Transverse colon (tissue), 4 donors: ENCODE results near the gene ABTB2. TPM values are rescaled to one million over a fixed set of nuclear protein-coding genes. Genes with fewer than 3 reads are reported as not detected.

ENCODE experiments used
- DNase-seq: peaks from one replicate; pipeline ENCODE4 v3.0.0-alpha.2; 2019
- H3K27ac ChIP-seq, 4 donors: fragments of 200-600 bp; sonication (generic); 2 replicates each; pipeline ENCODE4 v1.5.1; 2016 to 2018; ENCODE audit warnings: inconsistent platforms in 4 of 4
- H3K27me3 ChIP-seq: fragments of 200-600 bp; sonication (generic); 2 replicates; pipeline ENCODE4 v1.5.1; 2017; ENCODE audit warnings: inconsistent platforms
- H3K36me3 ChIP-seq, 4 donors: fragments of 200-600 bp; sonication (generic); 2 replicates each; pipeline ENCODE4 v1.5.1; 2017 to 2019; ENCODE audit warnings: inconsistent platforms in 4 of 4
- H3K4me1 ChIP-seq, 4 donors: fragments of 200-600 bp; sonication (generic); 2 replicates each; pipeline ENCODE4 v1.5.1; 2017 to 2020; ENCODE audit warnings: inconsistent platforms in 4 of 4
- H3K4me3 ChIP-seq, 4 donors: fragments of 200-600 bp; sonication (generic); 1 replicate in 1 of 4; 2 replicates in 3 of 4; pipeline versions ENCODE4 v1.5.1 to v1.6.1; 2017 to 2019; ENCODE audit warnings: inconsistent platforms in 4 of 4
- H3K9me3 ChIP-seq, 2 donors: fragments of 200-600 bp; sonication (generic); 2 replicates each; pipeline ENCODE4 v1.5.1; 2017 to 2019; ENCODE audit warnings: inconsistent platforms in 2 of 2
- CTCF ChIP-seq, 5 experiments: fragments of 200-600 bp in 3 of 5; fragments of 450-650 bp in 2 of 5; sonication (generic) in 3 of 5; IDR thresholded peaks; 1 replicate in 2 of 5; 2 replicates in 3 of 5; pipeline ENCODE4 v1.5.1; 2016 to 2017; ENCODE audit warnings: antibody characterized with exemption in 5 of 5, inconsistent platforms in 3 of 5, mild to moderate bottlenecking in 2 of 5, moderate library complexity in 1 of 5
- EP300 ChIP-seq: sonication (generic); formaldehyde crosslinking; IDR thresholded peaks from one replicate; pipeline ENCODE4 v1.6.1; 2017; ENCODE audit warnings: antibody characterized with exemption, low read depth
- POLR2A ChIP-seq: fragments of 450-650 bp; IDR thresholded peaks from one replicate; pipeline ENCODE4 v1.6.1; 2016; ENCODE audit warnings: antibody characterized with exemption, mild to moderate bottlenecking, moderate library complexity
- POLR2AphosphoS5 ChIP-seq, 3 donors: sonication (generic); formaldehyde crosslinking; IDR thresholded peaks; one replicate each; pipeline ENCODE4 v1.6.1; 2016; ENCODE audit warnings: antibody characterized with exemption in 3 of 3
- WGBS, 2 donors: methylation state at CpG; one replicate each; pipeline ENCODE4 v1.1.5; 2018; ENCODE audit warnings: low coverage in 1 of 2; 5-methylcytosine and 5-hydroxymethylcytosine counted together
- in situ Hi-C, 4 donors: fragments of 200-750 bp; cut with MboI; loops; one replicate each; pipeline versions ENCODE4 v1.15.0 to v1.15.1; 2017; ENCODE audit warnings: low sequenced_read_pairs in 3 of 4, low pct_ligation_motif_present in 1 of 4, low pct_unique_long_range_greater_than_20kb in 1 of 4
- intact Hi-C: fragments of 100-400 bp; cut with DNase I; formaldehyde crosslinking; loops from one replicate; pipeline ENCODE4 v1.15.1; 2023; ENCODE audit warnings: low total_unique reads
- total RNA-seq, 4 donors: library from RNA; depleted of rRNA; stranded (reverse); fragments of >200 nt; gene quantifications; one replicate each; pipeline ENCODE4 v1.1.0, GENCODE V29; 2016

The ABTB2 gene
- total RNA-seq, 4 donors from 2014 or later, result 0.60 to 41.9 (median 20.7) TPM

- no peak overlapping the region for H3K27ac ChIP-seq
- TF ChIP-seq CTCF (IDR thresholded peaks at IDR 0.05) (no peak), POLR2AphosphoS5 (IDR thresholded peaks at IDR 0.05) (no peak), POLR2A (no peak), EP300 (no peak)
- DNase-seq, result no peak
- H3K9me3 ChIP-seq, result no peaks in the 10 kb centered on the region
- no peak overlapping the region for H3K4me3 ChIP-seq
- in situ Hi-C loops, result no loop called here
- intact Hi-C loops, result no loop called here
- H3K27me3 ChIP-seq, result no peaks in the 10 kb centered on the region
- H3K4me1 ChIP-seq, result peaks cover 4 to 37% (median 27%) of the 10 kb centered on the region in 4 donors
- 95 to 100% methylated on average over 3 to 6 of the region's 6 CpGs for WGBS, 2 donors
- no peaks in the 10 kb centered on the region for H3K36me3 ChIP-seq
Observed at GRCh38 chr11:34343686-34344085, 14.1 kb downstream of the ABTB2 start.

GRCh38 chr11:34343153-34343552, 14.7 kb downstream of the ABTB2 start:
- H3K4me3 ChIP-seq, result no peak overlapping the region
- no peaks in the 10 kb centered on the region for H3K27me3 ChIP-seq
- no peak overlapping the region for H3K27ac ChIP-seq
- intact Hi-C loops, result no loop called here
- no peaks in the 10 kb centered on the region for H3K9me3 ChIP-seq
- WGBS, 2 donors, result 100% methylated on average over 3 of the region's 3 CpGs; no CpG with 5 or more reads in 1 of the 2 donors
- peaks cover 4 to 37% (median 25%) of the 10 kb centered on the region in 4 donors for H3K4me1 ChIP-seq
- TF ChIP-seq POLR2A (no peak), CTCF (IDR thresholded peaks at IDR 0.05) (no peak), EP300 (no peak), POLR2AphosphoS5 (IDR thresholded peaks at IDR 0.05) (no peak)
- DNase-seq, result no peak
- no peaks in the 10 kb centered on the region for H3K36me3 ChIP-seq
- in situ Hi-C loops, result no loop called here

- Histone ChIP-seq H3K9me3 (no peaks in the 10 kb centered on the region), H3K27me3 (no peaks in the 10 kb centered on the region), H3K36me3 (no peaks in the 10 kb centered on the region), H3K27ac (peak overlapping the region in 3 of 4 donors; percentile 16 to 59 (median 31)), H3K4me3 (no peak overlapping the region), H3K4me1 (peaks cover 4 to 35% (median 25%) of the 10 kb centered on the region in 4 donors)
- 39 to 49% methylated on average over 6 of the region's 6 CpGs for WGBS, 2 donors
- TF ChIP-seq POLR2A, result no peak
- no peak for TF ChIP-seq EP300
- TF ChIP-seq CTCF (IDR thresholded peaks at IDR 0.05), result no peak
- no peak for TF ChIP-seq POLR2AphosphoS5 (IDR thresholded peaks at IDR 0.05)
- intact Hi-C loops, result no loop called here
- in situ Hi-C loops, result no loop called here
- peak; percentile 60 for DNase-seq
Observed at GRCh38 chr11:34341931-34342533, 15.8 kb downstream of the ABTB2 start.

GRCh38 chr11:34341096-34341495, 16.7 kb downstream of the ABTB2 start:
- no peak overlapping the region for H3K4me3 ChIP-seq
- peak overlapping the region in 1 of 4 donors; percentile 59 for H3K27ac ChIP-seq
- intact Hi-C loops (no loop called here), in situ Hi-C loops (no loop called here)
- no peak for DNase-seq
- TF ChIP-seq POLR2A, result no peak
- H3K9me3 ChIP-seq, result no peaks in the 10 kb centered on the region
- no peaks in the 10 kb centered on the region for H3K27me3 ChIP-seq
- no peaks in the 10 kb centered on the region for H3K36me3 ChIP-seq
- peaks cover 4 to 27% (median 20%) of the 10 kb centered on the region in 4 donors for H3K4me1 ChIP-seq
- 94 to 97% methylated on average over 3 of the region's 3 CpGs for WGBS, 2 donors

GRCh38 chr11:34340653-34341052, 17.2 kb downstream of the ABTB2 start:
- no peaks in the 10 kb centered on the region for H3K27me3 ChIP-seq
- in situ Hi-C loops (no loop called here), intact Hi-C loops (no loop called here)
- no peak for DNase-seq
- no peaks in the 10 kb centered on the region for H3K36me3 ChIP-seq
- 91% methylated on average over 1 of the region's 1 CpG; no CpG with 5 or more reads in 1 of the 2 donors for WGBS, 2 donors
- no peaks in the 10 kb centered on the region for H3K9me3 ChIP-seq
- TF ChIP-seq POLR2AphosphoS5 (IDR thresholded peaks at IDR 0.05) (no peak), POLR2A (no peak)
- no peak overlapping the region for H3K27ac ChIP-seq
- H3K4me3 ChIP-seq, result no peak overlapping the region
- H3K4me1 ChIP-seq, result peaks cover 4 to 22% (median 16%) of the 10 kb centered on the region in 4 donors
